Gastroesophageal sphincter (tissue), 4 donors: ENCODE measurements around the gene TEX29. TPM values are rescaled to one million over a fixed set of nuclear protein-coding genes. Genes with fewer than 3 reads are reported as not detected.

Experiments
- ATAC-seq: fragments of 150-250 bp; one replicate; pipeline ENCODE4 v1.9.1; 2016; ENCODE audit warnings: mild to moderate bottlenecking, moderate library complexity
- H3K27ac ChIP-seq, 4 donors: fragments of 200-600 bp; sonication (generic) in 3 of 4; 1 replicate in 3 of 4; 2 replicates in 1 of 4; pipeline ENCODE4 v1.5.1; 2016 to 2019
- H3K27me3 ChIP-seq: fragments of 200-600 bp; sonication (generic); one replicate; pipeline ENCODE4 v1.5.1; 2019
- H3K36me3 ChIP-seq, 2 donors: fragments of 200-600 bp; sonication (generic); one replicate each; pipeline ENCODE4 v1.5.1; 2019; ENCODE audit warnings: control low read depth in 1 of 2
- H3K4me1 ChIP-seq, 3 donors: fragments of 200-600 bp; sonication (generic); 1 replicate in 2 of 3; 2 replicates in 1 of 3; pipeline ENCODE4 v1.5.1; 2016 to 2019; ENCODE audit warnings: control low read depth in 2 of 3
- H3K4me3 ChIP-seq, 2 donors: fragments of 200-600 bp; sonication (generic); one replicate each; pipeline ENCODE4 v1.5.1; 2019; ENCODE audit warnings: mild to moderate bottlenecking in 1 of 2, moderate library complexity in 1 of 2
- H3K9me3 ChIP-seq, 3 donors: fragments of 200-600 bp; sonication (generic); one replicate each; pipeline ENCODE4 v1.5.1; 2017 to 2019; ENCODE audit warnings: control low read depth in 2 of 3
- CTCF ChIP-seq, 4 experiments: fragments of 200-600 bp in 2 of 4; fragments of 450-650 bp in 2 of 4; sonication (generic) in 1 of 4; IDR thresholded peaks; one replicate each; pipeline ENCODE4 v1.5.1; 2017 to 2019; ENCODE audit warnings: antibody characterized with exemption in 4 of 4, mild to moderate bottlenecking in 2 of 4, moderate library complexity in 2 of 4
- EP300 ChIP-seq: sonication (generic); formaldehyde crosslinking; IDR thresholded peaks from one replicate; pipeline ENCODE4 v1.6.1; 2017; ENCODE audit warnings: antibody characterized with exemption, mild to moderate bottlenecking
- POLR2A ChIP-seq, 2 donors: fragments of 450-650 bp; IDR thresholded peaks; one replicate each; pipeline ENCODE4 v1.6.1; 2017; ENCODE audit warnings: antibody characterized with exemption in 2 of 2, mild to moderate bottlenecking in 2 of 2, moderate library complexity in 1 of 2
- POLR2AphosphoS5 ChIP-seq: sonication (generic); formaldehyde crosslinking; IDR thresholded peaks from one replicate; pipeline ENCODE4 v1.6.1; 2017; ENCODE audit warnings: antibody characterized with exemption
- WGBS, 2 donors: methylation state at CpG; one replicate each; pipeline ENCODE4 v1.1.5; 2018; ENCODE audit warnings: low coverage in 1 of 2; 5-methylcytosine and 5-hydroxymethylcytosine counted together
- total RNA-seq, 4 donors: library from RNA; depleted of rRNA; stranded (reverse); fragments of >200 nt; gene quantifications; one replicate each; pipeline ENCODE4 v1.1.0, GENCODE V29; 2016

TEX29 gene
- total RNA-seq, 4 donors from 2014 or later = 1.9 TPM; not detected in 3

- WGBS, 2 donors = 76 to 89% methylated on average over 5 to 9 of the region's 19 CpGs
- ATAC-seq = no peak
- TF ChIP-seq CTCF (IDR thresholded peaks at IDR 0.05) (no peak), EP300 (no peak), POLR2AphosphoS5 (no peak), POLR2A (IDR thresholded peaks at IDR 0.05) (no peak)
Measured at GRCh38 chr13:111388851-111389500, 68.5 kb downstream of the TEX29 start.

GRCh38 chr13:111389621-111390521 lies 69.4 kb downstream of the TEX29 start:
- no peaks in the 10 kb centered on the region for H3K4me1 ChIP-seq
- TF ChIP-seq POLR2A (IDR thresholded peaks at IDR 0.05) = no peak
- no peak overlapping the region for H3K4me3 ChIP-seq
- H3K27ac ChIP-seq = no peak overlapping the region
- no peaks in the 10 kb centered on the region for H3K9me3 ChIP-seq
- WGBS, 2 donors = 50 to 57% methylated on average over 1 to 11 of the region's 21 CpGs
- ATAC-seq = no peak
- peaks cover 14% of the 10 kb centered on the region for H3K27me3 ChIP-seq
- no peaks in the 10 kb centered on the region for H3K36me3 ChIP-seq

More at GRCh38 chr13:111388851-111389500, 68.5 kb downstream of the TEX29 start:
- no peaks in the 10 kb centered on the region for H3K9me3 ChIP-seq
- no peaks in the 10 kb centered on the region for H3K4me1 ChIP-seq
- H3K27ac ChIP-seq = no peak overlapping the region
- H3K27me3 ChIP-seq = peaks cover 17% of the 10 kb centered on the region
- no peak overlapping the region for H3K4me3 ChIP-seq
- no peaks in the 10 kb centered on the region for H3K36me3 ChIP-seq

GRCh38 chr13:111390522-111391270 lies 70.3 kb downstream of the TEX29 start:
- 68 to 70% methylated on average over 4 to 5 of the region's 18 CpGs for WGBS, 2 donors

GRCh38 chr13:111392486-111392885 lies 72.0 kb downstream of the TEX29 start:
- no peak for ATAC-seq
- Histone ChIP-seq H3K9me3 (no peaks in the 10 kb centered on the region), H3K36me3 (no peaks in the 10 kb centered on the region), H3K4me3 (no peak overlapping the region), H3K4me1 (no peaks in the 10 kb centered on the region), H3K27ac (no peak overlapping the region), H3K27me3 (peaks cover 14% of the 10 kb centered on the region)
- TF ChIP-seq POLR2A (IDR thresholded peaks at IDR 0.05) (no peak), EP300 (no peak), CTCF (IDR thresholded peaks at IDR 0.05) (no peak), POLR2AphosphoS5 (no peak)
- WGBS, 2 donors = 59 to 64% methylated on average over 9 of the region's 9 CpGs

More at GRCh38 chr13:111390522-111391270, 70.3 kb downstream of the TEX29 start:
- no peak overlapping the region for H3K4me3 ChIP-seq
- TF ChIP-seq POLR2A (IDR thresholded peaks at IDR 0.05) = no peak
- no peak for TF ChIP-seq CTCF (IDR thresholded peaks at IDR 0.05)
- no peak for TF ChIP-seq EP300
- TF ChIP-seq POLR2AphosphoS5 = no peak
- no peaks in the 10 kb centered on the region for H3K36me3 ChIP-seq
- no peaks in the 10 kb centered on the region for H3K4me1 ChIP-seq
- H3K27ac ChIP-seq = no peak overlapping the region
- ATAC-seq = no peak
- H3K27me3 ChIP-seq = peaks cover 14% of the 10 kb centered on the region
- H3K9me3 ChIP-seq = no peaks in the 10 kb centered on the region

- ATAC-seq = no peak
- Histone ChIP-seq H3K36me3 (no peaks in the 10 kb centered on the region), H3K27ac (no peak overlapping the region), H3K27me3 (peaks cover 6% of the 10 kb centered on the region), H3K4me1 (no peaks in the 10 kb centered on the region), H3K4me3 (no peak overlapping the region), H3K9me3 (no peaks in the 10 kb centered on the region)
- no peak for TF ChIP-seq CTCF (IDR thresholded peaks at IDR 0.05)
- no peak for TF ChIP-seq EP300
- TF ChIP-seq POLR2AphosphoS5 = no peak
- TF ChIP-seq POLR2A (IDR thresholded peaks at IDR 0.05) = no peak
- 65 to 66% methylated on average over 3 to 5 of the region's 8 CpGs for WGBS, 2 donors
Measured at GRCh38 chr13:111393221-111393790, 72.9 kb downstream of the TEX29 start.
